HCT116 (cell line): ENCODE data around the gene EFR3B. TPM values are rescaled to one million over a fixed set of nuclear protein-coding genes. Genes with fewer than 3 reads are reported as not detected.

Source experiments
- ATAC-seq: fragments of 200-7000 bp; cut with Tn5 transposase; 2 replicates; pipeline ENCODE4 v1.9.1; 2020; ENCODE audit warnings: mild to moderate bottlenecking, moderate library complexity
- BruUV-seq: library from RNA; stranded (reverse); fragments of 400-500 nt; replicated peaks from 2 replicates; lab custom pipeline; 2021; lab: Mats Ljungman, UMichigan
- CTCF ChIA-PET: fragments of 300-600 bp; sonication (Branson Sonifier 250); formaldehyde crosslinking; loops from one replicate; lab custom pipeline; 2021; ENCODE audit warnings: antibody characterized with exemption; lab: Charles Lee
- POLR2A ChIA-PET: fragments of 300-600, 350-600 bp; sonication (Branson Sonifier 250); formaldehyde crosslinking; loops from one replicate; lab custom pipeline; 2021; ENCODE audit warnings: antibody characterized with exemption; lab: Charles Lee
- RAD21 ChIA-PET, 2 experiments: fragments of 300-600 bp; sonication (Branson Sonifier 250); formaldehyde crosslinking; loops; one replicate each; lab custom pipeline; 2023; ENCODE audit warnings: low total read pairs in 2 of 2; ENCODE audit not compliant: uncharacterized antibody in 2 of 2, unreplicated experiment in 2 of 2, low non-redundant PET in 1 of 2; lab: Charles Lee
- DNase-seq: peaks from one replicate; pipeline ENCODE4 v3.0.0-alpha.2; 2010; ENCODE audit warnings: low read depth, low spot score
- H2AFZ ChIP-seq: fragments of 200-600 bp; shearing (Covaris generic), sonication (generic); 2 replicates; pipeline ENCODE4 v1.6.1; 2017; ENCODE audit warnings: low read depth, mixed run types, mixed read lengths, antibody characterized with exemption, low read length; ENCODE audit not compliant: poor library complexity, severe bottlenecking
- H3K27ac ChIP-seq: 2 replicates; pipeline ENCODE4 v1.5.1; 2012; ENCODE audit warnings: low read depth, low read length
- H3K27me3 ChIP-seq: fragments of 200-600 bp; sonication (generic); 2 replicates; pipeline ENCODE4 v1.6.1; 2016; ENCODE audit warnings: mixed run types, low read length, mixed read lengths; ENCODE audit not compliant: insufficient read depth
- H3K36me3 ChIP-seq, 2 experiments: fragments of 200-500 bp in 1 of 2; fragments of 200-600 bp in 1 of 2; sonication (Bioruptor generic) in 1 of 2; sonication (generic) in 1 of 2; 2 replicates each; pipeline versions ENCODE4 v1.5.1 to v1.6.1; 2014 to 2016; ENCODE audit warnings: low read length in 2 of 2, inconsistent platforms in 1 of 2, mixed read lengths in 1 of 2, mixed run types in 1 of 2; ENCODE audit not compliant: insufficient read depth in 2 of 2, control insufficient read depth in 1 of 2
- H3K4me1 ChIP-seq, 2 experiments: fragments of 200-600 bp in 1 of 2; sonication (generic) in 1 of 2; 2 replicates each; pipeline versions ENCODE4 v1.5.1 to v1.6.1; 2012 to 2017; ENCODE audit warnings: low read length in 2 of 2, inconsistent platforms in 1 of 2, mild to moderate bottlenecking in 1 of 2, mixed read lengths in 1 of 2, mixed run types in 1 of 2, moderate library complexity in 1 of 2; ENCODE audit not compliant: insufficient read depth in 2 of 2, control insufficient read depth in 1 of 2
- H3K4me2 ChIP-seq: fragments of 200-600 bp; sonication (generic); 2 replicates; pipeline ENCODE4 v1.6.1; 2017; ENCODE audit warnings: mixed run types, low read length, mixed read lengths
- H3K4me3 ChIP-seq, 2 experiments: fragments of 200-600 bp in 1 of 2; sonication (generic) in 1 of 2; replicated peaks in 1 of 2; 2 replicates each; pipeline ENCODE4 v1.5.1; 2011 to 2016; ENCODE audit warnings: low read length in 2 of 2, control low read depth in 1 of 2, low read depth in 1 of 2, mild to moderate bottlenecking in 1 of 2, mixed read lengths in 1 of 2, mixed run types in 1 of 2
- H3K79me2 ChIP-seq: fragments of 200-600 bp; sonication (generic); 2 replicates; pipeline ENCODE4 v1.6.1; 2017; ENCODE audit warnings: mild to moderate bottlenecking, mixed run types, low read length, moderate library complexity, mixed read lengths; ENCODE audit not compliant: insufficient read depth
- H3K9ac ChIP-seq: fragments of 200-600 bp; sonication (generic); 2 replicates; pipeline ENCODE4 v1.6.1; 2016; ENCODE audit warnings: low read length, mixed read lengths
- H3K9me2 ChIP-seq: fragments of 200-600 bp; sonication (generic), shearing (Covaris generic); 2 replicates; pipeline ENCODE4 v1.6.1; 2017; ENCODE audit warnings: mixed run types, mild to moderate bottlenecking, moderate library complexity; ENCODE audit not compliant: insufficient read depth
- H3K9me3 ChIP-seq, 2 experiments: fragments of 200-500 bp in 1 of 2; fragments of 200-600 bp in 1 of 2; sonication (Bioruptor generic) in 1 of 2; sonication (generic) in 1 of 2; 2 replicates each; pipeline ENCODE4 v1.6.1; 2014 to 2017; ENCODE audit warnings: low read length in 2 of 2, mixed read lengths in 2 of 2, inconsistent platforms in 1 of 2, low read depth in 1 of 2, mild to moderate bottlenecking in 1 of 2, mixed run types in 1 of 2, moderate library complexity in 1 of 2; ENCODE audit not compliant: control insufficient read depth in 1 of 2, insufficient read depth in 1 of 2
- H4K20me1 ChIP-seq: fragments of 200-600 bp; sonication (generic), shearing (Covaris generic); 2 replicates; pipeline ENCODE4 v1.6.1; 2017; ENCODE audit warnings: mixed run types, mild to moderate bottlenecking, moderate library complexity; ENCODE audit not compliant: insufficient read depth
- CEBPB ChIP-seq: IDR thresholded peaks from 2 replicates; pipeline ENCODE4 v1.6.1; 2012; ENCODE audit warnings: low read depth
- ELF1 ChIP-seq: IDR thresholded peaks from 2 replicates; pipeline ENCODE4 v1.6.1; 2012; ENCODE audit warnings: low read depth, borderline replicate concordance
- EZH2phosphoT487 ChIP-seq: fragments of 200-600 bp; IDR thresholded peaks from 2 replicates; pipeline ENCODE4 v1.6.1; 2018; ENCODE audit warnings: antibody characterized with exemption, borderline replicate concordance
- FOSL1 ChIP-seq: IDR thresholded peaks from 2 replicates; pipeline ENCODE4 v1.6.1; 2012; ENCODE audit warnings: low read depth
- JUND ChIP-seq: IDR thresholded peaks from 2 replicates; pipeline ENCODE4 v1.6.1; 2012
- MAX ChIP-seq: IDR thresholded peaks from 2 replicates; pipeline ENCODE4 v1.6.1; 2012
- POLR2A ChIP-seq: IDR thresholded peaks from 2 replicates; pipeline ENCODE4 v1.7.0; 2011; ENCODE audit warnings: borderline replicate concordance; ENCODE audit not compliant: insufficient read depth, insufficient read length; ENCODE audit errors: extremely low read depth
- POLR2AphosphoS5 ChIP-seq: IDR thresholded peaks from 2 replicates; pipeline ENCODE4 v1.6.1; 2011; ENCODE audit warnings: mild to moderate bottlenecking, low read depth, low read length, moderate library complexity
- RAD21 ChIP-seq: IDR thresholded peaks from 2 replicates; pipeline ENCODE4 v1.6.1; 2012; ENCODE audit warnings: low read depth, mild to moderate bottlenecking
- REST ChIP-seq: IDR thresholded peaks from 2 replicates; pipeline ENCODE4 v1.6.1; 2012; ENCODE audit warnings: low read depth
- SIN3A ChIP-seq: IDR thresholded peaks from 2 replicates; pipeline ENCODE4 v1.6.1; 2012; ENCODE audit warnings: low read depth
- ZBTB33 ChIP-seq: IDR thresholded peaks from 2 replicates; pipeline ENCODE4 v1.6.1; 2011; ENCODE audit warnings: mild to moderate bottlenecking, low read length, moderate library complexity; ENCODE audit not compliant: insufficient replicate concordance; ENCODE audit errors: extremely low read depth
- ZNF274 ChIP-seq: fragments of 200-500 bp; sonication (Bioruptor generic); IDR thresholded peaks from 2 replicates; pipeline ENCODE4 v1.6.1; 2014; ENCODE audit warnings: mild to moderate bottlenecking, low read depth, low read length, inconsistent platforms
- intact Hi-C: fragments of 100-400 bp; cut with micrococcal nuclease; formaldehyde crosslinking; loops from 2 replicates; pipeline ENCODE4 v1.10.0; 2022
- total RNA-seq: library from RNA; stranded (reverse); gene quantifications from one replicate; pipeline ENCODE4 v1.2.1, GENCODE V29; 2021; ENCODE audit not compliant: unreplicated experiment

Gene EFR3B
- total RNA-seq, 1 experiment from 2014 or later: 0.96 TPM

- RAD21 ChIA-PET: no interaction called here
Measured at GRCh38 chr2:25158096-25158852, 116.4 kb downstream of the EFR3B start.

More at GRCh38 chr2:25158096-25158852, 116.4 kb downstream of the EFR3B start:
- H3K4me1 ChIP-seq: no peaks in the 10 kb centered on the region
- no peaks in the 10 kb centered on the region for H3K79me2 ChIP-seq
- no peak overlapping the region for H3K4me2 ChIP-seq
- POLR2A ChIA-PET: no interaction called here
- ATAC-seq: no peak
- no TSS peak for BruUV-seq
- H3K9me2 ChIP-seq: no peaks in the 10 kb centered on the region
- TF ChIP-seq POLR2A (no peak), REST (no peak), ELF1 (no peak), POLR2AphosphoS5 (no peak), MAX (no peak), FOSL1 (no peak), JUND (no peak), RAD21 (no peak), SIN3A (no peak), CEBPB (no peak), EZH2phosphoT487 (no peak), ZBTB33 (no peak), ZNF274 (no peak)
- TF ChIP-seq, all 23 proteins: peak for 0
- DNase-seq: no peak
- Histone ChIP-seq H3K36me3 (no peaks in the 10 kb centered on the region), H3K27me3 (peaks cover 4% of the 10 kb centered on the region; the same call in 1 of the 2 replicates), H3K9ac (no peak overlapping the region), H3K9me3 (no peaks in the 10 kb centered on the region), H3K4me3 (no peak overlapping the region), H4K20me1 (no peaks in the 10 kb centered on the region), H2AFZ (no peak overlapping the region), H3K27ac (no peak overlapping the region)
- CTCF ChIA-PET: no interaction called here
- intact Hi-C loops: no loop called here
